GM18907 (cell line): ENCODE results near the gene LORICRIN.
"Not testable (repeated sequence)": the region's sequence is repeated elsewhere in the genome, so short reads cannot be mapped to it uniquely, and the experiment has no call there.

Experiments
- ATAC-seq: cut with Tn5 transposase; IDR thresholded peaks from one replicate; pipeline ENCODE4 v1.9.1; 2021; ENCODE audit warnings: mild to moderate bottlenecking, moderate library complexity; ENCODE audit not compliant: unreplicated experiment

LORICRIN gene

GRCh38 chr1:153259387-153259786 is at the start of gene LORICRIN:
LORICRIN (plus strand) TSS chr1:153259687; CDS start chr1:153260950, 1,263 bp downstream.
- no peak for ATAC-seq

GRCh38 chr1:153210206-153210605 is 49.3 kb upstream of the LORICRIN start:
- ATAC-seq = no peak

GRCh38 chr1:153212201-153212600 is 47.3 kb upstream of the LORICRIN start:
- no peak for ATAC-seq

GRCh38 chr1:153213519-153213918 is 46.0 kb upstream of the LORICRIN start:
- no peak for ATAC-seq

- no peak for ATAC-seq
These were observed 42.3 kb upstream of the LORICRIN start, which contains the start of gene PRR9 for GRCh38 chr1:153217212-153217611. PRR9 (plus strand) TSS chr1:153217584; CDS start chr1:153218145, 561 bp downstream.

GRCh38 chr1:153217744-153218416 is 41.6 kb upstream of the LORICRIN start:
- ATAC-seq = no peak

GRCh38 chr1:153220606-153221303 is 38.7 kb upstream of the LORICRIN start:
- no peak for ATAC-seq

GRCh38 chr1:153223040-153223891 is 36.2 kb upstream of the LORICRIN start:
- ATAC-seq = peak; percentile 71

- no peak for ATAC-seq
These were observed 31.7 kb upstream of the LORICRIN start for GRCh38 chr1:153227810-153228209.

- no peak for ATAC-seq
These were observed 31.0 kb upstream of the LORICRIN start for GRCh38 chr1:153228491-153228890.

- ATAC-seq = not testable (repeated sequence)
These were observed 30.2 kb upstream of the LORICRIN start for GRCh38 chr1:153229076-153229829.

- no peak for ATAC-seq
These were observed 28.1 kb upstream of the LORICRIN start for GRCh38 chr1:153231363-153231762.

GRCh38 chr1:153231785-153232184 is 27.7 kb upstream of the LORICRIN start:
- no peak for ATAC-seq

GRCh38 chr1:153232553-153232952 is 26.9 kb upstream of the LORICRIN start:
- no peak for ATAC-seq

- ATAC-seq = no peak
These were observed 26.0 kb upstream of the LORICRIN start for GRCh38 chr1:153233448-153233847.

GRCh38 chr1:153238527-153238926 is 21.0 kb upstream of the LORICRIN start:
- no peak for ATAC-seq

- no peak for ATAC-seq
These were observed 17.3 kb upstream of the LORICRIN start for GRCh38 chr1:153242160-153242559.

- no peak for ATAC-seq
These were observed 14.0 kb upstream of the LORICRIN start for GRCh38 chr1:153245466-153245865.

GRCh38 chr1:153246018-153246417 is 13.5 kb upstream of the LORICRIN start:
- no peak for ATAC-seq

GRCh38 chr1:153246825-153247224 is 12.7 kb upstream of the LORICRIN start:
- ATAC-seq = no peak
